GM19455 (cell line): ENCODE results near the gene TSPAN10.
"Not testable (repeated sequence)": the region's sequence is repeated elsewhere in the genome, so short reads cannot be mapped to it uniquely, and the experiment has no call there.

Source experiments
- ATAC-seq: cut with Tn5 transposase; IDR thresholded peaks from one replicate; pipeline ENCODE4 v1.9.1; 2021; ENCODE audit not compliant: unreplicated experiment

Gene TSPAN10

DNA sequence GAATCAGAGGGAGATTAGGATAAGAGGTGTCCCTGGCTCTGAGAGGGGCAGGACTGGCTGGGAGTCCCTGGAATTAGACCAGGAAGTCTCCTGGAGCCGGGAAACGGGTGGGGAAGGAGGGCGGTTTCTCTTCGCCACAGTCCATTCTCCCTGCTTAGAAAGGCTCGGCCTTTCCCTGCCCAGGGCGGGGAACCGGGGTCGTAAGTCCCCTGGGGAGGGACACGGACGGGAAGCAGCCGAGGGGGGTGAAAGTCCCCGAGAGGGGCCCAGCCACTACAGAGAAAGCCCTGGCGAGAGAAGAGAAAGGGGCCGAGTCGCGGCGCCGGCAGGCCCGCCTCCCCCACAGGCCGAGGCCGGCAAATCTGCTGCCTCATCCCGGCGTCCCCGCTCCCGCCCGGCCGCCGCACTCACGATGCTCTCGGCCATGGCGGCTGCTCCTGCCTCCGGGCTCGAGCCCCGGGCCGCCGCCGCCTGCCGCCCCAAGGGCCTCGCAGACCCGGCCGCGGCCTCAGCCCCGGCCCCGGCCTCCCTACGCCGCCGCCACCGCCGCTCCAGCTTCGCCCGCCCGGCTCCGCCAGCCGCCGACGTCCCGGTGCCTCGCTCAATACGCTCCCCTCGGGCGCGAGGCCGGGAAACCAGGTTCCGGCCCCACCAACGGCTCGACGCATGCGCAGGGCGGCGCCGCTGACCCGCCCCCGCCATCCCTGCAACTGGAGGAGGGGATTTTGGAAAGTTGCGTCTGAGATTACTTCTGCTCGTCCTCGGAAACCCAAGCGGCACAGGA lies at the start of gene TSPAN10, which contains the start of gene NPLOC4:
Gene TSPAN10 (plus strand): TSS at position 692 of the 784 bp plus-strand sequence. CDS start 5,217 bp downstream, outside the sequence.
Gene NPLOC4 (minus strand): TSS at position 608 of the 784 bp plus-strand sequence. CDS start 182 bp downstream, at position 426.
- peak; percentile 76 for ATAC-seq

DNA sequence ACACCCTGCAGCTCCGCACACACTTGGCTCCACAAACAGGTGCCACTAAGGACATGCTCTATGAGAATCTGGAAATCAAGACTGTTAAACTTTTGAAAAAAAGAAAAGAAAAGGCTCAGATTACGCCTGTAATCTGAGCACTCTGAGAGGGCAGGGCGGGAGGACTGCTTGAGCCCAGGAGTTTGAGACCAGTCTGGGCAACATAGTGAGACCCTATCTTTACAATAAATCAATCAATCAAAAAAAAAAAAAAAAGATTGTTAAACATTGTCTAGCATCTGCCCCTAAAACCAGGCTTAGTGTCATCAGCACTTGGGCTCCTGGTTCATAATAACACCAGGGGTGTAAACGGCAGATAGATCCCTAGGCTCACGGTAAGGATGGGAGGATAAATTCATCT lies 47.4 kb upstream of the TSPAN10 start:
- ATAC-seq, result no peak

DNA sequence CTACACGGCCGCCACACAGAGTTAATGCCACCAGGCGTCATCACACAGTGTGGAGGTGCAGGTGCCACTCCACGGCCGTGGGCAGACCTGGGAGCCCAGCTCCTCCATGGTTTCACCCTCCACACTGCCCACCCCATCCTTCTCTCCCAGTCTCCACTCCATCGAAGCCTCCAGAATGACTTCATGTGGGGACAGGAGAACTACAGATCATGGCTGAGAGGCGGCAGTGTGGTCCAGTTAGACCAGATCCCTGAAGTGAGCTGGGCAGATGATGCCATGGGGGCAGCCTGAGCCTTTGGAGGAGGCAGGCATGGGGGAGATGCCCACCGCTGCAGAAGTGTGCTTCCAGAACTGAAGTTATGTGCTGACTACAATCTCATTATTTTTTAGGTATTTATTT lies 46.9 kb upstream of the TSPAN10 start:
- no peak for ATAC-seq

DNA sequence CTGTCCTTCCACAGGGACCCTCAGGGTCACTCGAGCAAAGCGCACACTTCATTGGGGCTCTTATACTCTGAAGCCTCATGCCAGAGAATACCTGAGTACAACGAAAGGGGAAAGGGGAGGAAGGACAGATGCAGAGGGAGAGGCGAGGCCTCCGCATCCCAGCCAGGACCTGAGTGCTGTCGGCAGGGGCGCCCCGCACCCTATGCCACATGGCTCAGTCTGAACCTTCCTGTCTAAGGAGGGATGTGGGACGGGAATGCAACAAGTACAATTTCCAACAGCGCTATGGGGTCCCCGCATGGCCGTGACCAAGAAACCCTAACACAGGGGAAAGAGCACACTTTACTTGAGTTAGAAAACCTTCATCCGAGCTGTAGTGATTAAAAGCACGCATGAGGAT lies 45.0 kb upstream of the TSPAN10 start:
- no peak for ATAC-seq

DNA sequence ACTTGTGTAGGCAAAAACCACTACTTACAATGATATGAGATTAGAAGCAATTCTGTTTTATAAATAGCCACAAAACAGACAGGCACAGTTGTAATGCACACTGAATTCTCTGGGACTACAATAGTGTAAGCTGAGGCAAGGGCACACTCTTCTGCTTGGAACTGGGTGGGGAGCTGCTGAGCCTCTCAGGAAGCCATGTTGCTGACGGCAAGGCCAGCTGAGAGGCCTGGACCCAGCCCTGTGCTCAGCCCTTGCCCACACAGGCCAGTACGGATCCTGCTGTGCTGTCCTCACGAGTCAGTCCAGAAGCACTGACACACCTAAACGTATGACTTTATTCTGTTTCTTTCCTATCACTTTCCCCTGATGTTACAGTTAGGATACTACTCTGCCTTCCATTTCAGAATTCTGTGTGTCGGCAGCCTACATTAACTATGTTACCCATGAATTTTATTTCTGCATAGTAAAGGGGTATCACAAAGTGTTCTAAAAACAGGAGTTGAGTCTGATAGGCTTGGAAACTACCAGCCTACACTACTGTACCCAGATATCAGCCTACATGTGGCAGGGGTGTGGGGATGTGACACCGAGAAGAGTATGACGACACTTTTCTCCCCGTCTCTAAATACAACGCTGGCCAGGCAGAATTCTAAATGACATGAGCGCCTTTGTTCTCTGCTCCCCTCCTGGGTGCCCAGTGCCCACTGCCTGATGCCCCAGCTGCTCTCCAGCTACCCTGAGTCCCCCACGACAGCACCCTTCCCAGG lies 43.7 kb upstream of the TSPAN10 start:
- no peak for ATAC-seq

DNA sequence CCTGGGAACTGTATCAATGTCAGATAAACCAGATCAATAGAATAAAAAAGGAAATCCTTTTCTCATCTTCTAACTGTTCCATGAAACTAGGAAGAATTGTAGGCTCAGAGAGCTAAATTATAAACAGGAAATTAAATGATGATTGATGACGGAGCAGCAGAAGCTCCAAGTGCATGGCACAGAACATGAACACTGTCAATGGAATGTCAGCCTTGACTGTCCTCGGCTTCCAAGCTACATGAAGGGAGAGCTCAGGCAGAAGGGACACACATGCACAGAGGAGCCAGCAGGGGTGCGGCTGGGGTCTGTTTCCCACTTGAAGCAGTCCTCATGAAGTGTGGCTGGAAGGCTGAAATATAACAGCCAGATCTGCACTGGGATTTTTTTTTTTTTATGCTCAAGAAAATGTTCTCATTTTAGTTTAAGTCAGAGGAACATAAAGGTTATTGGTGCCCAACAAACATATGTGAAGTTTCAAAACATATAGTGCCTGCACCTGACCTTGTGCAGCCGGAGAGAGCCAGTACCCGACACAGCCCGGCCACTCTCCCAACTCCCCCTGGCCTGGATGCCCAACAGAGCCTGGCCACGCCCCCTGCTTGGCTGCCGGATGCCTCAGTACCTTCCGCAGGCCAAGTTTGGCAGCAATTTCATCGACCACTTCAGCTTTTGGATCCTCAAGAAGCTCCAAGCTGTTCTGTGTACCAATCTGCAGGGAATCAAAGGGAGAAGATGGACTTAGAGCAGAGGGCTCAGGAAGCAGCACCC lies 37.1 kb upstream of the TSPAN10 start:
- no peak for ATAC-seq

DNA sequence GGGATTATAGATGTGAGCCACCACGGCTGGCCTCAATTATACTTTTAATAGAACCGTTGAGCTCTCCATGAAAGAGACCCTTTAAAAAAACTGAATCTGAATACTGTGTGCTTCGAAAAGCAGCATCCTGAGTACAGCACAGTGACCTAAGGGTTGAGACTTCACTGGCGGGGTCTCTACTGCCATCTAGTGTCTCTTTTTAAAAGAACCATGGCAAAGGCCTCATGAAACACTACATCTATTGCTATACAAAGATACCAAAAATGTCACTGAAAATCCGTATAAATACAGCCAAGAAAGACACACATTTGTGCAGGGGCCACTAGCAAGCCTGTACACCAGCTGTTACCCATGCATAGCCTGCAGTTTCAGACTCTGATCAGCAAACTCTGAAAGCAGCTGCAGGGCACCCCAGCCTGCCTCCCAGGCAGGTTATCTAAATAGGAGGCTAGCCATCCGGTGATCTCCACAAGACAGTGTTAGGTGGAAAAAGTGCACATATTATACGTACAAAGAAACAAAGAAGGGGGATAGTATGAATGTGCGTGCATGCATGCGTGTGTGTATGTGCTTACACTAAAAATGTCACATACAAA lies 35.4 kb upstream of the TSPAN10 start:
- ATAC-seq, result no peak

DNA sequence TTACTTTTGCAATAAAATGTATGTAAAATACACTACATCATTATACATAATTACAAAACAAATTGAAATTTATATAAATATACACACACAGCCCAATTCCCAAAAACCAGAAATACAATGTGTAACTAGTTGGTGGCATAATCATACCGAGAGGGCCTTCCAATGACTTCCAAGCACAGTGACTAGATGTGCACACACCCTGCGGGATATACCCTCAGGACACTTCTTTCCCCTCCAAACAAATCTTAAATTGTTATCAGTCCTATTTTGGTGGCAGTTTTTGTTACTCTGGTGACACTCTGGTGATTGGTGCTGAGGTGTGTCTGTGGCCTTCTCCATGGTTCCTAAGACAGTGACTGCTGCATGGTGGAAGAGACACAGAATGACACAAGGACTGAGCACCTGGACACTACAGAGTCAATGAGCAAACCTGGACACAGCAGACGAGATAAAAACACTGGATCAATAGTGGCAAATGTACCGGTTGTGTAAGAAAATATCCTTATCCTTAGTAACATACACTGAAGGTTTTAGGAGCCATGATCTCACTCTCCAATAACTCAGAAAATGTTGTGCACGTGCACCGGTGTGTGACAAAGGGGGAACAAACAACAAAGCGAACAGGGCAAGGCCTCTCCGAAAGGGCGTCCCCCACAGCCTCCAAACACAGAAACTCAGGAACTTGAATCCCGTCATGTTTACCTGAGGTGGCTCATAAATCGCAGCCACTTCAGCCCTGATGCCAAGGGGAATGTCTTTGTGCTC lies 33.0 kb upstream of the TSPAN10 start:
- ATAC-seq, result no peak

DNA sequence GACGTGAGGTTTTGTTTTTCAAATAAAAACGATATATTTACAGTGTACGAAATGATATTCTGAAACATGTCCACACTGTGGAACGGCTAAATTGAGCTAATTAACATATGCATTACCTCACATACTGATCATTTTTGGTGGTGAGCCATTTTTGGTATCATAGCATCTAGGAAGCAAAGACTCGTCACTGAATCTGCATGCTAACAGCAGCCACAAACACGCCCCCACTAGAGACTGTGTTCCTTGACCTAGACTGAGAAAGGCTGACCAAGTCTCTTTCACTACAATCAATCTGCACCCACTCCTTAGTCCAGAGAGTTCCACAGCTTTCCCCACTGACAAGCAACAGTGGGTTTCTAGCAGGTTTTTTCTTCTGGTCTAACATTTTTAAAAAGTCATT lies 29.6 kb upstream of the TSPAN10 start:
- ATAC-seq, result no peak

DNA sequence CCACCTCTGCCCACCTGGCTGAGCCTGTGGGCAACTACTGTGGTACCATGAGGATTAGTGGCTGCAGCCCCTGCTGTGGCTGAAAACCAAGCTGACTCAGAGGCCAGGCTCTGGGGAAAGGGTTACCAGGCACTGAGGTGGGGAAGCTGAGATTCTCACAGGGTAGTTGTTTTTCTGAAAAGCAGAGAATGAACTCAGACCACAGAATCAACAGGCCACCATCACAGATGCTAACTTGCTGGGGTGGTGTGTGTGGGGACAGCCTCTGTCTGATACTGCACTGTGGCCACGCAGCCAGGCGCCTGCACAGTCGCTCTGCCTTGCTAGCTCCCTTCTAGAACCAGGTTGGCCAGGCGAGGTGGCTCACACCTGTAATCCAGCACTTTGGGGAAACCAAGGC lies 28.9 kb upstream of the TSPAN10 start:
- no peak for ATAC-seq

DNA sequence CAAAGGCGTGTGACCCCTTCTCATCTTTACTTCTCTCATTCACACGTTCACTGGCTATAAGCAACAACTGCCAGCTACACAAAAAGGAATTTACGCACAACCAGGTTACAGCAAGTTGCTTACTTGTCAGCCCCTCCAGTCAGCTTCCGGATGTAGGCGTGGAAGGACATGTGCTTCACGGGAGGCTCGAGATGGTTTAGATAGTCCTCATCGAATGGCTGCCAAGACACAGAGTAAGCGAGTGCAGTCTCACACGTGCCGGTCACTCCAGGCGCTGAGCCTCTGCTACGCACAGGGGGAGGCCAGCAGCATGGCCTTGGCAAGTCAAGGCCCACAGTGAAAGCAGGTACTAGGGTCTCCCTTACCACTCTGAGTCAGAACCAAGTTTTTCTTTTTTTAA lies 28.4 kb upstream of the TSPAN10 start:
- no peak for ATAC-seq

DNA sequence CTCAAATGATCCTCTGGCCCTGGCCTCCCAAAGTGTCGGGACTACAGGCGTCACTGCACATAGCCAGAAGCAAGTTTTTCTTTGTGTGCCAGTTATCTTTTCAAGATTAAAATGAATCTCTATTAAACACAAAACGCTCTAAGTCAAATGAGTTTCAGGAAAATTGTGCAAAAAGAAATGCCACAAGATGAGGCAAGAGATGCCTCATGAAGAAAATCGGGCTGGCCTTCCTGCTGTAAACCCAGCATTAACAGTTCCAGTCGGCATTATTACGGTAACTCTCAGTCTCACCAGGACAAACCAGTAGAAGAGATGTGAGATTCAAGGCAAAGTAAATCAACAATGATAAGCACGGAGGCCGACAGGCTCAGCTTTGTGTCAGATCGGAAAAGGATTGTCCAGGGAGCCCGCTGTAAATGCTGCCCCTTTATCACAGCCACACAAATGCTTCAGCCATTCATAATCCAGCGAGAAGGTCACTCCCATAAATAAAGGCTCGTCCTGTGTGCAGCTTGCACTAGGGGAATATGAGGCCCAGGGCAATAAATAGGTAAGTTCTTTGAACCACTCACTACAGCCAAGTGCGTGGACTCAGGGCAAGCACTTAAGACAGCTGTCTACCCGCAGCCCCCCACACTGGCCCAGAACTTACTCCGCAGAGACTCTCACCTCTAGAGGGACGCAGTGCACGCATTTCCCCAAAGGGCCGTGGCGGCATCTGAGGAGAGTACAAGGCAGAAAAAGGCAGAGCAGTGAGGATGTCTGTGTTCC lies 27.3 kb upstream of the TSPAN10 start:
- no peak for ATAC-seq

DNA sequence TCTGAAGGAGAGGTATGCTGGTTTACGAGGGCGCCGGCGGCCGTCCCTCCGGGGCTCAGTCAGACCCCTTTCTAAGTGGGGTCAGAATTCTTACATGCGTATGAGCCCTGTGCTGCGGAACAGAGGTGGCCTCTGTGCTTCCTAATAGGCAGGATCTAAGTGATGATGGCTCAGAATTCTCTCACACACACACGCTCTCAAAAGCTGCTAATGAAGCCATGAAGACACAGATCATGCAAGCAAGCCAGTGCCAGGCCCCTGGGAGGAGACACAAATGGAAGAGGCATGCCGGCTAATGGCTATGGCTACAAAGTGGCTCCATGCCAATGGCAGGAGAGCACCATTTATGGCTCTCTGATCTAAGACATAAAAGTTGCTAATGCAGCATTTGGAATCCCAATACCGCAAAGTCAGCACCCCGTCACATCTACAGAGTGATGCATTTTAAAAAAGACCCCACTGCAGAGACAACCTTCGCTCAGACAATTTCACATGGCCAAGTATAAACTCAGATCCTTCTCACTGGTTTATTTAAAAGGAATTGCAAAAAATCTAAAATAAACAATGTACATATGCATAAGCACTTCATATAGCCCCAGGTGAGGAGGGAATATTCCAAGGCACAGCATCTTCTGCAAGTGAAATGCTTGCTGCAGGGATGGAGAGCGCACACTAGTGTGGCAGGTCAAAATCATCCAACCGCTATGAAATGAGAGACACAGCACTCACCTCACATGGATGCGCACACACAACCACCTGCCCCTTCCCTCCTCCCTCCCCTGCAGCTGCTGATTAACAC lies 24.6 kb upstream of the TSPAN10 start:
- ATAC-seq, result no peak

DNA sequence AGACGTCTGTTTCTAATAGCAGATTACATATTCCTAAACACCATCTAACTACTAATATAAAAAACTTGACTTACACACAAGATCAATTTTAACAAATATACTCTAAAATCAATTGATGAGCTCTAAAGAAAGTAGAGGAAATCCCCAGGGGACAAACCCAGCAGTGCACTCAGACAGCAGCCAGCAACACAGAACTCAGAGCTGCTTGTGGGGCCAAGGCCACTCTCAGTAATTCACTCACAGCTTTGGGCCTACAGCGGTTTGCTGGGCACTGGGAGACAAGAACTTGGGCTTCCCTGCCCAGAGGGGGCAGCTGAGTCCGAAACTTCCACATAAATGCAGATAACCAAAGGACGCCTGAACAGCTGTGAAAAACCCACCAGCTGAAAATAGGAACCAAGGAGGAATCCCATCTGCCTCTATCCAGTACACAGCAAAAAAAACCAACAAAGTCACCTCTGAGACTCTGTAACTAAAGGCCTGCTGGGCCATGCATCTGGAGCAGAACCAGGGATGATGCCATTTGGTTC lies 21.5 kb upstream of the TSPAN10 start:
- ATAC-seq, result no peak

DNA sequence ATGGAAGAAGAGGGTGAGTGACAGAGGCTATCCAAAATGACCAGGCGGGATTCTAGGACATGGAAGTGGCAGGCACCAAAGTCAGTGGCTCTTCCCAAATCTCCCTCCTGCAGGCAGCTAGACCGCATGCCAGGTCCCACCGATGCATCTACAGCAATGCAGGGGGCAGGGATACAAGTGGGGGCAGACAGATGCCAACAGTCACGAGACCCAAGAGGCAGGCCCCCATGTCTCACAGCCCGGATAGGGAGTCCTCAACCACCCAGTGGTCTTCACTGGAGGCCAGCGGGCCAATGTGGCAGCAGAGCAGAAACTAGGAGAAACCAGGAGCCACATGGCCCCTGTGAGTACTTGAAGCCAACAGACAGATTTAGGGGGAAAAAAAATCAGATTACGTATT lies 20.1 kb upstream of the TSPAN10 start:
- ATAC-seq, result no peak

DNA sequence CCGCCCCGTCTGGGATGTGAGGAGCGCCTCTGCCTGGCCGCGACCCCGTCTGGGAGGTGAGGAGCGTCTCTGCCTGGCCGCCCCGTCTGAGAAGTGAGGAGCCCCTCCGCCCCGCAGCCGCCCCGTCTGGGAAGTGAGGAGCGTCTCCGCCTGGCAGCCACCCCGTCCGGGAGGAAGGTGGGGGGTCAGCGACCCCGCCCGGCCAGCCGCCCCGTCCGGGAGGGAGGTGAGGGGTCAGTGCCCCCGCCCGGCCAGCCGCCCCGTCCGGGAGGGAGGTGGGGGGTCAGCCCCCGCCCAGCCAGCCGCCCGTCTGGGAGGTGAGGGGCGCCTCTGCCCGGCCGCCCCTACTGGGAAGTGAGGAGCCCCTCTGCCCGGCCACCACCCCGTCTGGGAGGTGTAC lies 18.7 kb upstream of the TSPAN10 start:
- ATAC-seq, result not testable (repeated sequence)

DNA sequence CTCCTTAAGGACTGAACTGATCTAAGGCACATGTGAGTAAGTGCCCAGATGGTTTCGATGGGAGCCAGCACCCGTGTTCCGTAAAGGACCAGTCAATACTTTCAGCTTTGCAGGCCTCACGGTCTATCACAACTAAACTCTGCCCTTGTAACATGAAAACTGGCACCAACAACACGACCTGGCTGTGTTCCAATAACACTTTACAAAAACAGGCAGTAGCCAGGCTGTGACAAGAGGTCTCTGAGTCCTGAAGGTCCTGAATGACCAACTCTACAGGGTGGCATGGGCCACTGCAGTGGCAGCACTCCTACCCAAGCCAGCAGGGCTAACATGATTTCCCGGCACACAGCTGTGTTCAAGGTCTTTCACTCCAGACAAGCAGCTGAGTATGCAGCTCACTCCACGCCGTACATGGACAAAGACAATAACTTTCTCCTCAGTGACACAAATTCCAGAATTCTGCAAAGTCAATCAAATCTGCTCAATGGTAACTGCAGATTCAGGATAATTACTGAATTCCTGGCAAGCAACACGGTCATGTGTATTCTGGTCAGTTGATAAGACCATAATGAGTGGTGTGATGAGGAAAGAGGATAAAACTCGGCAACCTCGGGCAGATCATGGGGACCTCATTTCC lies 15.4 kb upstream of the TSPAN10 start:
- ATAC-seq, result no peak

DNA sequence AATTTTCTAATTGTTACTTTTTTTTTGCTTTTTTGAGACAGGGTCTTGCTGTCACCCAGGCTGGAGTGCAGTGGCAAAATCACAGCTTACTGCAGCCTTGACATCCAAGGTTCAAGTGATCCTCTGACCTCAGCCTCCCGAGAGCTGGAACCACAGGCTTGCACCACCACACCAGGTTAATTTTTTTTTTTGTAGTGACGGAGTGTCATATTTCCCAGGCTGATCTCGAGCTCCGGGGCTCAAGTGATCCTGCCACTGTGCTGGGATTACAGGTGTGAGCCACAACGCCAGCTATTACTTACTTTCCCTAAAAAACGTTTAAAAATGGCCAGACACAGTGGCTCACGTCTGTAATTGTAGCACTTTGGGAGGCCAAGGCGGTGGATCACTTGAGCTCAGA lies 6.7 kb upstream of the TSPAN10 start:
- no peak for ATAC-seq
